ENCODE data around the gene CDC27. TPM values are rescaled to one million over a fixed set of nuclear protein-coding genes. Genes with fewer than 3 reads are reported as not detected.
"Not testable (repeated sequence)": the region's sequence is repeated elsewhere in the genome, so short reads cannot be mapped to it uniquely, and the experiment has no call there.

CDC27 gene
- total RNA-seq, 1 donor from 2014 or later: 121 TPM

DNA sequence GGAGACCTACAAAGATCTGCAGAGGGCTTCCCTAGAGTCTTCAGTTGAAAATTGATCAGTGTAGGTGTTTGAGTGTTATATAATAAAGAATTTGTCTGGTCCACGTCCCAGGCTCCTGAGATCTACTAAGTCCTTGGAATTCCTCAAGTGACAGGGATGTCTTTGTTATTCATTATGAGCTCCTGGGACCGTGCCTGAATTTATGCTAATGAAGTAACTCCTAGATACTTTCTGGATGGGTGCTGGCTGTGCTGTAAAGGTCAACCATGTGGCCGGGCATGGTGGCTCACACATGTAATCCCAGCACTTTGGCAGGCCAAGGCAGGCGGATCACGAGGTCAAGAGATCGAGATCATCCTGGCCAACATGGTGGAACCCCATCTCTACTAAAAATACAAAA is 43.7 kb downstream of the CDC27 start:
- no peak for DNase-seq (ENCODE audit: low read depth in 2 of 2)

DNA sequence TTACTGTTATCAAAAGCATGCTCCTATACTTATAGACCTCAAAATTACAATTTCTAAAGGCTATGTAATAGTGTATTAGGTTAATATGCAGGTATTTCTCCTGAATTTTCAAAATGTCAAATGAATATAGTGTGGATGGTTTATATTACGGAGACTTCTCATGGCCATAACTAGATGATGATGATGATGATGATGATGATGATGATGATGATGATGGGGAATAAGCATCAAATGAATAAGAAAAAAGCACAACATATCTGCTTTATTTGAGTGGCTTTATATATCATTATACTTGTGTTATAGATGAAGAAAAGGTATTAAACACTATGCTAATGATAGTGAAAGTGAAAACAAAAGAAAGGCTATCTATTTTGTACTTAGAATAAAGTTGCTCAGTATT is 53.9 kb downstream of the CDC27 start:
- DNase-seq (ENCODE audit: low read depth in 2 of 2): no peak

DNA sequence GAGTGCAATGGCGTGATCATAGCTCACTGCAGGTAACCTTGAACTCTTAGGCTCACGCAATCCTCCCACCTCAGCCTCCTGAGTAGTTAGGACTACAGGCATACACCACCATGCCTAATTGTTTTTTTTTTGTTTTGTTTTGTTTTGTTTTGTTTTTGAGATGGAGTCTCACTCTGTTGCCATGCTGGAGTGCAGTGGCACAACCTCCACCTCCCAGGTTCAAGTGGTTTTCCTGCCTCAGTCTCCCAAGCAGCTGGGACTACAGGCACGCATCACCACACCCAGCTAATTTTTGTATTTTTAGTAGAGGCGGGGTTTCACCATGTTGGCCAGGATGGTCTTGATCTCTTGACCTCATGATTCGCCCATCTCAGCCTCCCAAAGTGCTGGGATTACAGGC is 54.7 kb downstream of the CDC27 start:
- not testable (repeated sequence) for DNase-seq (ENCODE audit: low read depth in 2 of 2)

DNA sequence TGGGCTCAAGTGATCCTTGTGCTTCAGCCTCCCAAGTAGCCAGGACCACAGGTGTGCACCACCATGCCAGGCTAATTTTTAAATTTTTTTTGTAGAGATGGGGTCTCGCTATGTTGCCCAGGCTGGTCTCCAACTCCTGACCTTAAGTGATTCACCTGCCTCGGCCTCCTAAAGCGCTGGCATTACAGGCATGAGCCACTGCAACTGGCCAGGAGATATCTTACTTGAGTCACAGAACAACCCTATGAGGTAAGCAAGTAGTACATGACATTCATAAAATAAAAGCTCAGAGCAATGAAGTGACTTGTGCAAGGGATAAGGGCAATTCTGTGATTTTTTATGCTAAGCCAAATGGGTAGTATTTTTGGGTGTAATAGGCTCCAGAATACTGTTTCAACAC is 57.3 kb downstream of the CDC27 start:
- no peak for DNase-seq (ENCODE audit: low read depth in 2 of 2)

DNA sequence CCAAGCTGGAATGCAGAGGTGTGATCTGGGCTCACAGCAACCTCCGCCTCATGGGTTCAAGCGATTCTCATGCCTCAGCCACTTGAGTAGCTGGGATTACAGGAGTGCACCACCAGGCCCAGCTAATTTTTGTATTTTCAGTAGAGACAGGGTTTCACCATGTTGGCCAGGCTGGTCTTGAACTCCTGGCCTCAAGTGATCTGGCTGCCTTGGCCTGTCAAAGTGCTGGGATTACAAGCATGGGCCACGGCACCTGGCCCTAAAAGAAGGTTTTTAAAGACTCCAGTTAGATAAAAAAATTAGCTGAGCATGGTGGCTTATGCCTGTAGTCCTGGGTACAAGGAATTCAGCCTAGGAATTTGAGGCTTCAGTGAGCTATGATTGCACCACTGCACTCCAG is 62.3 kb downstream of the CDC27 start:
- not testable (repeated sequence) for DNase-seq (ENCODE audit: low read depth in 2 of 2)

DNA sequence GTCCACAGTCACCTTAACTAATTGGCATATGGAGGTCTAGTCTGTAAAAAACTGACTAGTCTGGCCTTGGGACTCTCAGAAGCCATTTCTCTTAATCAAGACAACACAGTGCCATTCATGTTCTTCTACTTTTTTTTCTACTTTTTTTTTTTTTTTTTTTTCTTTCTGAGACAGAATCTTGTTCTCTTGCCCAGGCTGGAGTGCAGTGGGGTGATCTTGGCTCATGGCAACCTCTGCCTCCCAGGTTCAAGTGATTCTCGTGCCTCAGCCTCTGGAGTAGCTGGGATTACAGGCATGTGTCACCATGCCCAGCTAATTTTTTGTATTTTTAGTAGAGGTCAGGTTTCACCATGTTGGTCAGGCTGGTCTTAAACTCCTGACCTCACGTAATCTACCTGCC is 65.8 kb downstream of the CDC27 start:
- DNase-seq (ENCODE audit: low read depth in 2 of 2): not testable (repeated sequence)

DNA sequence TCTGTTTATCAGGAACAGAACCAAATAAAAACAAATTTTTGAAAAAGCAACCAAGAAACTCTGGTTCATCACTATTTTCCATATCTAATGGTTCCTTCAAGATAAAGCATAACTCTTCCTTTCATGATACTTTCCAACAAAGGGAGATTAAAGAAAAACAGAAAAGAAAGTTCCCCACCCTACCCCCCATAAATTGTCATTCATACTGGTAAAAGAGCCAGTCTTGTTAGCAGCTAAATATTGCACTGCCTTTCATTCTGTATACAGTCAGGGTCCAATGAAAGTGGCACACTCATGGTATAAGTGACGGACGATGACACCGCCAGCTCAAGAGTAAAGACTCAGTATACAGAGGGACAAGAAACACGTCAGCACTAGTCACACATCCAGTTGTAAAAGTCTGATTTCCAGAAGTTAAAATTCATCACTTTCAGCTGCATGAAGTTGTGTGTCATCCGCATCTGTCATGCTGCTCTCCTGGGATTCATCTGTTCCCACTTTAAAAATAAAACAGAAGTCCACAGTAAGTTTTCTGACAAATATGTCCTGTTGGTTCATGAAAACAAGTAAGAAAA is 68.5 kb downstream of the CDC27 start:
- no peak for DNase-seq (ENCODE audit: low read depth in 2 of 2)

DNA sequence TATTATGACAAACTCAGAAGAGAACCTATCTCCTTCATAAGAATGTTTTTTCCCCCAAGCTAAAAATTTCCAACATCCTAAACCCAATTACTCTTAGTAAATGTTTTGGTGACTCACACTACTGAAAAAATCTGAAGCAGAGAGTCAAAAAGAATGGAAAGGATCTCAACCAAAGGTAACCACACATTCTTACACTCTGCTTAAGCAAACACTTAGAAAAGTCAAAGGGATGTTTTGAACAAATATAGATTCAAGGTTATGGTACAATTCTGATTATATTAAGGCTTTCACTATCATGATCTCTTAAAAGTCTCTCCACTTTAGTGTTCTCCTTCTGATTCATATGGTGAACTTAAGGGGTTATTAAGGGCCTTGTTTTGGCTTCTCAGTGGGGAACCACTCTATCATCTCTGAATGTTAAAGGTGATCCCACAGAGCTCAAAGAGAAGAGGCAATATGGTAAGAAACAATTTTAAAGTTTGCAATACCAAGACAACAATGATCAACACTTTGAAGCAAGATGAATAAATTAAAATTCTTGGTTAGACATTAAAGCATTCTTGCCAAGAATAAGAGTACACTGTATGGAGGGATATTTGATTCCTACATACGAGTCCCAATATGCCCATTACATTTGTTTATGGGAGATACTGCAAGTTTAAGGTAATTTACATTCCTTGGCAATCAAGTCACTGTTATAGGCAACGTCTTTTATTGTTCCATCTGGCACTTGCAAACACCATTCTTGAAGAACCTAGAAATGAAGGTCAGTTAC is 69.2 kb downstream of the CDC27 start:
- DNase-seq (ENCODE audit: low read depth in 2 of 2): no peak

DNA sequence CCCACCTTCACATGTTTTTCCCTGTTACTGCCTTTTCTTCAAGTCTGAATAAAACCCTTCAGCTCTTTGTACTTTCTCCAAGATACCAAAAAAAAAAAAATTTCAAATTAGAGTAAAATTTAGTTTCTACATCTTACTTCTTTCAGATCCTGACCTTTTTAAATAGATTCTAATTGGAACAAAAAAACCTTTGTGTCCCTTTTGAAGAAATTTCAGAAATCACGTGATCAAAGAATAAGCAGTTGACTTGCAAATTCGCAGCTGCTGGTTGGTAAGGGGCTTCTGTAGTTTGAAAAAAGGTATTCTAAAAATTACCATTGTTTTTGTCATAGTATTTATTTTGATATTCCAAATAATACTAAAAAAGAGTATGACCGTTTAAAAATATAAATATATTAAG is 71.7 kb downstream of the CDC27 start:
- no peak for DNase-seq (ENCODE audit: low read depth in 2 of 2)

DNA sequence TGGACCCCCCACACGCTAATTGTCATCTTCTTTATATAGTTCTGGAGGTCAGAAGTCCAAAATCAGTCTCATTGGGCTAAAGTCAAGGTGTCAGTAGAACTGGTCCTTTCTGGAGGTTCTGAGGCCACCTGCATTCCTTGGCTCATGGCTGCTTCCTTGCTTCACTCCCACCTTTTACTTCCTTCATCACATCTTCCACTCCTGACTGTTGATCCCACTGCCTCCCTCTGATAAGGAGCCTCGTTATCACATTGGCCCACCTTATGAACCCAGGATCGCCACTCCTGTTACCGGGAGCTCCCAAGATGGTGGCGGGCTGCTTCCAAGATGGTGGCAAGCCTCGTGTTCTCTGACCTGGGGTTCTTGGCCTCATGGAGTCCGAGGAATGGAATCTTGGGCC is 83.0 kb downstream of the CDC27 start:
- DNase-seq (ENCODE audit: low read depth in 2 of 2): no peak

DNA sequence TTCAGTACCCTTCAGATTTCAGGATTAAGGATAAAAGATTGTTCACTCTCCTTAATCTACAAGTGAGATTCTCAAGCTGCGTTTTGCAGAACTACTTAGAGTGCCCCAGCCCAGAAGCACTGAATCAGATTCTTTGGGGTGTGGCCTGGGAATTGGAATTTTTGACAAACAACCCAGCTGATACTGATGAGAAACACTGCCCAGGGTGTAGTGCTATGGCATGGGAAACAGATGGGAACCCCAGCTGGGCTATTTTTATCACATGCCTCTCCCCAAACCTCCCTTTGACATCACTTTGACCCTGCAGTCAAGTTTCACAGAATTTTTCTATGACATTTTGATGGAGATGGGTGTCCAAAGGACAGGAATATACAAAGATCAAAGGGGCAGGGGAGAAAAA is 83.8 kb downstream of the CDC27 start:
- not testable (repeated sequence) for DNase-seq (ENCODE audit: low read depth in 2 of 2)

DNA sequence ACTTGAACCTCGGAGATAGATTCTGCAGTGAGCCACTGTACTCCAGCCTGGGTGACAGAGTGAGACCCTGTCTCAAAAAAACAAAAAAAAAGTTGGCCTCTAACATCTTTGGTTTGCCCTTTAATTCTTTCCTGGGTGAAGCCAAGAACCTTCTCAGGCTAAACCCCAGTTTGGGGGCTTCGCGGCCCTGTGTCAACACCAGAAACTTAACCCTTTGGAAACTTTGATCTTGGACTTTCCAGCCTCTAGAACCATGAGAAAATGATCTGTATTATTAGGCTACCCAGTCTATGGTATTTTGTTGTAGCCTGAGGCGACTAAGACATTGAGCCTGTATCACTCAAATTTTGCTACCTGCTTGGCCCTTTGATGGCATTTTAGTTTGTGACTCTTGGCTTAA is 86.2 kb downstream of the CDC27 start:
- DNase-seq (ENCODE audit: low read depth in 2 of 2): no peak

DNA sequence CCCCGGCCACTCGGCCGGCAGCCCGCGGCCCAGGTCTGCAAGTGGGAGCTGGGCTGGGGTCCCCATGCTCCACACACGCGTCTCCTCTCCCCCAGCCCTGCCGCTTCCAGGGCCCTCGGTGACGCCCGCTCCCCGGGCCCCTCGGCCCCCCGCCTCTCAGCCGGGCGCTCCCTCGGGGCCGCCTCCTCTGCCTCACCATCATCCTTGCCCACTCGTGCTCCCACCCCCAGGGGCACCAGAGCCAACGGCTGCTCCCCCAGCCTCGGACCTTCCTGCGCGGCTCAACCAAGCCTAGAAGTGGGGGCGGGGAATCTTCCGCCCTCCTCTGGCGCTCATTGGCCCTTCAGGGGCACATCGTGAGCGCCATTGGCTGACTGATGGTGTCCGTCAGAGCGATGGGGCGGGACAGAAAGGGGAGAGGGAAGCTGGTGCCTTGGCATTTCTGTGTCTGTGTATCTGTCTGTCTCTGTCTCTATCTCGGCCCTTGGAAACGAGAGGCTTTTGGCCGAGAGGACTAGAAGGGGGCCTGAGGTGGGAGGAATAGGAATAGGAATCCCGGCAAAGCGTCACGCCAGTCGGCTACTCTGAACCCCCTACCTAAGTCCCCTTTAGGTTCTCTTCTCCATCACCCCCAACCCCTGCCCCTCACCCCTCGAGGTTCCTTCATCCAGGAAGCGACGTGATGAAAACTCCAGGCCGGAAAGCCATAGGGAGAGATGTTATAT is 88.9 kb downstream of the CDC27 start:
- peak; percentile 87 to 88 for DNase-seq (ENCODE audit: low read depth in 2 of 2)

DNA sequence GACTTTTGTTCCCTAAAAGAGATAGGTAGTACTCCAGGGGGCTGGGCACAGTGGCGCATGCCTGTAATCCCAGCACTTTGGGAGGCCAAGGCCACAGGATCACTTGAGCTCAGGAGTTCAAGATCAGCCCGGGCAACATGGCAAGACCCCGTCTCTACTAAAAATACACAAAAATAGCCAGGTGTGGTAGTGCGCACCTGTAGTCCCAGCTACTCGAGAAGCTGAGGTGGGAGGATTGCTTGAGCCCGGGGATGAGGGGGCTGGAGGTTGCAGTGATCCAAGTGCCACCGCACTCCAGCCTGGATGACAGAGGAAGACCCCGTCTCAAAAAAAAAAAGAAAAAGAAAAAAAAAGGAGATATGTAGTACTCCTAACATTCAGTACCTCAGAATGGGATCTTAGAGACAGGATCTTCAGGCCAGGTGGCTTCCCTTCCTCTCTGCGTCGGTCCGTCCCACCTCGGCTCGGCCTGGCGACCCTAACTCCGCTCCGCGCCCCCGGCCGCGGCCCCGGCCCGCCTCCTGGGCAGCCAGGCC is 89.6 kb downstream of the CDC27 start:
- DNase-seq (ENCODE audit: low read depth in 2 of 2): no peak

DNA sequence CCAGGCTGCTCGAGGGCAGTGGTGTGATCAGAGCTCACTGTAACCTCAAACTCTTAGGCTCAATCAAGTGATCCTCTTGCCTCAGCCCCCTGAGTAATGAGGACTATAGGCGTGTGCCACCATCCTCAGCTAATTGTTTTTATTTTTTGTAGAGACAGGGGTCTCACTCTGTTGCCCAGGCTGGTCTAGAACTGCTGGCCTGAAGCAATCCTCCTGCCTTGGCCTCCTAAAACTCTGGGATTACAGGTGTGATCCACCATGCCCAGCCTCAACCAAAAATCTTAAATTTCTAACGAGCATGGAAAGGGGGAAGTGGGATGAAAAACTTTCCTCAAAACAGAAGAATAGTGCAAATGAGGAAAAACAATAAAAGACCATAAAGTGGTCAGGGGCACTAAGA is 92.8 kb downstream of the CDC27 start:
- no peak for DNase-seq (ENCODE audit: low read depth in 2 of 2)

DNA sequence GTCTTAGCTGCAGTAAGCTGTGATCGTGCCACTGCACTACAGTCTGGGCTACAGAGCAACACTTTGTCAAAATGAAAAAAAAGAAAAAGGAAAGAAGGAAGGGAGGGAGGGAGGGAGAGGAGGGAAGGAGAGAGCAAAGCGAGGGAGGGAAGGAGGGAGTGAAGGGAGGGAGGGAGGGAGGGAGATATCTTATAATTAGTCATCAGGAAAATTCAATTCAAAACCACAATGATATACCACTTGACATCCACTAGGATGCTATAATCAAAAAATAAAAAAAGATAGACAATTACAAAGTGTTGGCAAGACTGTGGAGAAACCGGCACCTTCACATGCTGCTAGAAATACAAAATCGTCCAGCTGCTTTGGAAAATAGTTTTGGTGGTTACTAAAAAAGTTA is 93.8 kb downstream of the CDC27 start:
- DNase-seq (ENCODE audit: low read depth in 2 of 2): no peak

DNA sequence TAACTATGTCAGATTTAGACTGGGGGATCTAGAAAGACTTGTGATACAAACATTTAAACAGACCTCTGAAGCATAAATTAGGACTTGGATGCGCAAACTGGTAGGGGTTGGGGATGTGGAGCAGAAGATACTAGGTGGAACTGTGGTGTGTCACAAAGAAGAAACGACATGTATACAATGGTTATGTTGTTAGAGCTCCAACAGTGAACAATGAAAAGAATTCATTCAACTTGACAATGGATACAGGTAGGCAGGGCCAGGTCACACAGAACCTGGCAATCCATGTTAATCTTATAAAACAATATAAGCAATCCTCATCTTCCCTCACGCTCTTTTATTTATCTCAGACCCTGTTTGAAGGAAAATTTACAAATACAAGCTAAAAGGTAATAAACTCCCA is 102.0 kb downstream of the CDC27 start:
- no peak for DNase-seq (ENCODE audit: low read depth in 2 of 2)

DNA sequence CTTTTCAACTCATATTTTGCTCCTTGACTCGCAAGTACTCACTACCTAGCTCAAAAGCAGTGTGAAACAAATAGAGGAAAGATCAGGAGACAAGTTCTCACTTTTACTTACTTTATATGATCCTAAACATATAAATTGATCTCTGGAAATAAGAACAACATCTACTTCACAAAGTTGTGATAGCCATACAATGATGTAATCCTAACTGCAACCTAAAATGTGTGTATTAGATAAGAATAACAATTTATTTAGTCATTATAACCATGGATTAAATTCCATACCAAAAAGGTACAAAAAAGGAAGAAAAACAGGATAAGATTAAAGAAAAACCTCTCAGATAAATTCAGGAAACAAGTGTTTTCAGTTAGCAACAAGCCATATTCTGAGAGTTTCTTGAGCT is 103.4 kb downstream of the CDC27 start:
- no peak for DNase-seq (ENCODE audit: low read depth in 2 of 2)

DNA sequence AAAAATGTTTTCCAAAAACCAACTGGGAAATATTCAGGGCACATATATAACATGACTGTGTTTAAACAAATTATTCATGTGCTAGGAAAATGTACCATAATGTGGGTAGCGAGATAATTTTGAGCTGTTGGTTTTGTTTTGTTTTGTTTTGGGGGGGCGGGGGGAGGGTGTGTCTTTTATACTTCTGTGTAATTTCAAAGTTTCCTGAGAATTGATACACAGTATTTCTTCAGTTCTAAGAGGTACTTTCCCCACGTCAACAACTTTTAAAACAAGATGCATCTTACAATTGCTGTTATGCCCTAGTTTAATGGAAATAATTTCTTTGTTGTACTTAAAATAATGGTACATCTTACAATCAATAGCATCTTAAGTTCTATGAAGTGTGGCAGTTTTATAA is 110.3 kb downstream of the CDC27 start:
- no peak for DNase-seq (ENCODE audit: low read depth in 2 of 2)

DNA sequence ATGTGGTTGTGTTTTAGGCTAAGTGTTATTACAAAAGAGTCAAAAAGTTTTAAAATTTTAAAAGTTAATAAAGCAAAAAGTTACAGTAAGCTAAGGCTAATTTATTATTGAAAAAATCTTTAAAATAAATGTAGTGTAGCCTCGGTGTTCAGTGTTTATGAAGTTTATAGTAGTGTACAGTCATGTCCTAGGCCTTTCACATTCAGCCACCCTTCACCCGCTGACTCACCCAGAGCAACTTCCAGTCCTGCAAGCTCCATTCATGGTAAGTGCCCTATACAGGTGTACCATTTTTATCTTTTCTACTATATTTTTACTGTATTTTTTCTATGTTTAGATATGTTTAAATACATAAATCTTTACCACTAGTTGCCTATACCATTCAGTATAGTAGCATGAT is 111.5 kb downstream of the CDC27 start:
- peak in 1 of 2 donors; percentile 49 for DNase-seq (ENCODE audit: low read depth in 2 of 2)

DNA sequence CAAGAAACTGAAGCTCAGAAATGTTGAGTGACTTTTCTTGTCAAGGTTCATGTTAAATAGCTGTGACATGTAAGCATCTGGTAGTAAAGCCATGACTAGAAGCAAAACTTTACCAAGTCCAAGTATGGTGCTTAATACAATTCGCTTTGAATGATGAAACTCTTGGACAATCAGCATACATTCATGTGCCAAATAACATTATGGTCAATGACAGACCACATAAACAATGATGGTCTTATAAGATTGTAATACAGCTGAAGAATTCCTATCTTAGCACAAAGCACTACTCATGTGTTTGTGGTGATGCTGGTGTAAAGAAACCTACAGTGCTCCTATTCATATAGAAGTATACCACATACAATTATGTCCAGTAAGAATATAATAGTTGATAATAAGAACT is 112.9 kb downstream of the CDC27 start:
- no peak for DNase-seq (ENCODE audit: low read depth in 2 of 2)

DNA sequence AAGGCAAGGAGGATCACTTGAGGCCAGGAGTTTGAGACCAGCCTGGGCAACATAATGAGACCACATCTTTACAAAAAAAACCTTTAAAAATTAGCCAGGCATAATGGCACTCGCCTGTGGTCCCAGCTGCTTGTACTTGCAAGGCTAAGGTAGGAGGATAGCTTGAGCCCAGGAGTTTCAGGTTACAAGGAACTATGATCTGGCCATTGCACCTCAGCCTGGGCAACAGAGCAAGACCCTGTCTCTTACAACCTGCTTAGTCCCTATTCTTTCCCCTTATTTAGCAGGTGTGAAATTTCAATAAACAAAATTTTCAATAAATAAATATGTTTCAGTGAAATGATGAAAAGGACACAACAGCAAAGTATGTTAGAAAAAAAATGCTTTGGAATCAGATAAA is 114.7 kb downstream of the CDC27 start:
- DNase-seq (ENCODE audit: low read depth in 2 of 2): not testable (repeated sequence)

DNA sequence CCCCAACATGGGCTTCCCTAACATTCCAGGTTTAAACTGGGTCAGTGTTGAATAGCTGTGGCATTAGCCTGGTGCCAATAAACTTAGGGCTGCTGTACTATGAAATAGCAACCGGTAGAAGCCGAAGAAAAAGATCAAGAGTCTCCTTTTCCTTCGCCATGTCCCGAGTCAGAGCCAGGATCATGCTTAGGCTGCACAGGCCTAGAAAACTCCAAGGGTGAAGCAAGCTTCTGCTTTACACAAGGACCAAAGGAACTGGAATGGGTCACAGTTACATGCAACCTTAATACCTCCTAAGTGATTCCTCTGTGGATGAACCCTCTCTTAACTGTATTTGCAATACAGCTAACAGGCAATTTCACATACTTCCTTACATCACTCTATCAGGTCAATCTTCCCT is 115.5 kb downstream of the CDC27 start:
- not testable (repeated sequence) for DNase-seq (ENCODE audit: low read depth in 2 of 2)
